HG03097 (cell line): ENCODE measurements around the gene NMRAL1.

Experiments used
- ATAC-seq: cut with Tn5 transposase; IDR thresholded peaks from one replicate; pipeline ENCODE4 v1.9.1; 2021; ENCODE audit not compliant: unreplicated experiment, low FRiP score

Gene NMRAL1

GRCh38 chr16:4468972-4469371 is 5.5 kb downstream of the NMRAL1 start:
- ATAC-seq = no peak

GRCh38 chr16:4467916-4468315 is 6.5 kb downstream of the NMRAL1 start:
- no peak for ATAC-seq

DNA sequence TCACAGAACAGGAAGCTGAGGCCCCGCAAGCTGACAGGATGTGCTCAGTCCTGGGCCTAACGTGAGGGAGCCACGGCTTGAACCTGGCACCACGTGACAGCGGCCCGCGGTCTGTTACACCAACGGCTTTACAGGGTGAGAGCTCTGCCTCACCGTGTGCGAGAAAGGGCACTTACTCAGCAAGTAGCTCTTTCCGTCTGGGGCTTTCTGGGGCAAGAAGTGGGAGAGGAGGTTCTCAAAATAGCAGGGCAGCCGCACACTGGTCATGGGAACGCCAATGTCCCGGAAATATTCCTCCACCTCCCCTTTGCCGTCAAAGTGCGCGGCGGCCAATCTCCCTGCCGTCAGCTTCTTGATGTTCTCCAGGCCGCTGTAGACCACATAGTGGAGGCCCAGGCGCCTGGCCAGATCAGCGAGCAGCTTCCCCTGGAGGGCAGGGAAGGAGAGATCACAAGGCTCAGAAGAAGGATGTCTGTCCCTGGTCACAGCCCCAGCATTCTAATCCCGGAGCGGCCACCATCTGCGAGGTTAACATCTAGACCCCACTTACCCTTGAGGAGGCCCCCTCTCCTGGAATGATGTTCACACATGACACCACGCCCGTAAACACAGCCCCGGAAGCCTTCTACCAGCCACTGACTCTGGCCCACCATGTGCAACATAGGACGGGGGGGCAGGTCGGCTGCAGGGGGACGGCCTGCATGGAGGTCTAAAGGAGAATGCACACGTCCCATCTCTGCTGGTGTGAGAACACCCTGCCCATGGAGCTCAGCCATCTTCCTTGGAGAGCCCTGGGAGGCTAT is 8.2 kb downstream of the NMRAL1 start:
- no peak for ATAC-seq

DNA sequence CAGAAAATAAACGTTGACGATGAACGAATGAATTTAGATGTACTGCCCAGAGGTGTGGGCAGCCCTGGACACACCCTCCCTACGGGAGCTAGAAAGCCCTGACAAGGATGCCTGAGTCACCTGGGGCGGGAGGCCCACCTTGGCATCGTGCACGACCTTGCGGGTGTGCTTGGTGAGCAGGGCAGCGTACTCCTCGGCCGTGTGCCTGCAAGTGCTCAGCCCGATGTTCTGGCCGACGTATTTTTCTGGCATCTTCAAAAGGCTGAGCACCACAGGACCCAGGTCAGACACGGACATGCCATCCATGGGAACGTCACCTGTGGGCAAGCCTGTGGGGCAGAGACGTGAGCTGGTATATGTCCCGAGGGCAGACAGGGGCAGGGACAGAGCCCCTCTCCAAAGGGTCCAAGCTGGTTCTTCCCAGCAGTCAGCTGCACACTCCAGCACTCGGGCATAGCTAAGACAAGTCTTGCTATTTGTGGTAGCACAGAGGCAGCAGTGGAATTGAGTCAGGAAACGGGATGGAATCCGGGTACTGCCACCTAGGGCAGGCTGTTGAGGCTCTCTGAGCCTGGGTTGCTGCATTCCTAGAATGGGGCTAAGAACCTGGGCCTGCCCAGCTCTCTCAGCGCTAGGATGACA is 10.8 kb downstream of the NMRAL1 start:
- ATAC-seq = no peak

DNA sequence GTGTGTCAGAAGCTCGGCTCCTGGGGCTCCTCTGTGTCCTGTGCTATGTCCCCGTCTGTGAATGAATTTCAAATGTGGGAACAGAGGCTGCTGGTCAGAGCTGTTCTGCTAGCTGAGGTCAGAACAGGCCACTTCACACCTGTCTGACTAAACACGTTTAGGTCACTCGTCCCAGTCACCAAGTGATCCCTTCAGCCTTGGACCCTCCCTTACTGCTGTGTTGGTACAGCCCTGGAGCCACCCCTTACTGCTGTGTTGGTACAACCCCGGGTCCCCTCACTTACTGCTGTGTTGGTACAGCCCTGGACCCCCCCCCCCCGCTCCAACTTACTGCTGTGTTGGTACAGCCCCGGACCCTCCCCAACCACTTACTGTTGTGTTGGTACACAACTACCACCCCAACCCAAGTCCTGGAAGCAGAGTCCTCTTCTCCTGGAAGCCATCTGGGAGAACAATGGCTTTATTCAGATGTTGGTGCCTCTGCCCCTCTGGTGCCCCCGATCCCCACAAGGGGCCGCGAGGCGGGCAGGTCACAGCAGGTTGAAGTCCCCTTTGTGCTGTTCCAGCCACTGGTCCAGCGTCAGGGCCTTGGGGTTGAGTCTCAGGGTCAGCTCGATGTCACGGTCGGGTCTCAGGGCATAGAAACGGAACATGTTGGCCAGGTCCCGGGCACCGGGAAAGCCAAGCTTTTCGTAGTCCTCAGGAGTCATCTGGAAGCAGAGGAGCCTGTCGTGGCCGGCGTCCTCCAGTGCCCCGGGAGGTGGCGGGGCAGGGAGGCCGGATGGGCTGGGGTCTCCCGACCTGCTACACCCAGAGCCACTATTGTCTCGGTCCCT is 13.0 kb downstream of the NMRAL1 start:
- ATAC-seq = no peak

GRCh38 chr16:4460936-4461249 is 13.5 kb downstream of the NMRAL1 start:
- ATAC-seq = no peak

- ATAC-seq = no peak
Observed at GRCh38 chr16:4455951-4456350, 18.5 kb downstream of the NMRAL1 start.

DNA sequence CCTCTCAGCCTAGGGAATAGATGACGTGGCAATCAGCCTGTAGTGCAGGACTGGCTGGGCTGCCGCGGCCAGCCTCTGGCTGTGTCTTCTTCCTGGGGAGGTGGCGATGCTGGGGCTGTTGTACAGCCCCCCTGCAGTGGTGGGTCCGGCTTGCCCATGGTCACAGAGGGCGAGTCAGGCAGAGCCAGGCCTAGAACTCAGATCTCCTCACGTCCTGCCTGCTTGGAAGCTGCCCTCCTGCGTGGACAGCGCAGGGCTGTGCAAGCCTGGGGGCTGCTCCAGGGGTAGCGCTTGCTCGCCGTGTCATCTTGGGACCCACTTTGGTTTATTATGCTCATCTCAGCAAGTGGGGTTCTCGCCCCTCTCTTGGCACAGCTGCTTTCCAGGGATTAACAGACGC is 19.3 kb downstream of the NMRAL1 start:
- no peak for ATAC-seq

DNA sequence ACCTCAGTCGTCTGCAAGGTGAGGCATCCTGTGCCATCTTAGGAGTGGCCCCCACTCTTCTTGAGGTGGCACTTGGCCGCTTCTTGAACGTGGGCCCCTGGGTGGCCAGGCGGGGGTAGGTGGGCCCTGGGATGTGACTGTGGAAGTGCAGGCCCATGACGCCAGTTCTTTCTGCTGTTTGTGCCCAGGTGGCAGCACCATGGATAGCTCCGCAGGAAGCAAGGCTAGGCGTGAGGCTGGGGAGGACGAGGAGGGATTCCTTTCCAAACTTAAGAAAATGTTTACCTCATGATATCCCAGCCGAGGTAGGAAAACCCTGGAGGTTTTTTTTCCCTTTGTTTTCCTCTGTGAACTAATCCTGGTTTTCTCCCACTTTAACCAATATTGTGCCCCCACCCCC is 19.8 kb downstream of the NMRAL1 start:
- no peak for ATAC-seq

DNA sequence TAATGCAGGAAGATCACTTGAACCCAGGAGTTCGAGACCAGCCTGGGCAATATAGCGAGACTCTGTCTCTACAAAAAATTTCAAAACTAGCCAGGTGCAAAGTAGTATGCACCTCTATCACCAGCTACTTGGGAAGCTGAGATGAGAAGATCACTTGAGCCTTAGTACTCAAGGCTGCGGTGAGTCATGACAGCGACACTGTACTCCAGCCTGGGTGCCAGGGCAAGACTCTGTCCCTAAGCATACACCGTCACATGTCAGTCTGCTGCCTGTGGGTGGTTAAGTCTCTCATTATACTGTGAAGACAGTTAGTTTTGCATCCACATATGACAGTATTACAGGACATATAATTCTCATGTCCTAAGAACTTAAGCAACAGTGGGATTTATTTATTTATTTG is 21.8 kb downstream of the NMRAL1 start:
- no peak for ATAC-seq

GRCh38 chr16:4450931-4451519 is 23.4 kb downstream of the NMRAL1 start:
- ATAC-seq = no peak

GRCh38 chr16:4450430-4450829 is 24.0 kb downstream of the NMRAL1 start:
- ATAC-seq = no peak

GRCh38 chr16:4443986-4444385 is 30.4 kb downstream of the NMRAL1 start:
- no peak for ATAC-seq

GRCh38 chr16:4443271-4443670 is 31.2 kb downstream of the NMRAL1 start:
- ATAC-seq = no peak

DNA sequence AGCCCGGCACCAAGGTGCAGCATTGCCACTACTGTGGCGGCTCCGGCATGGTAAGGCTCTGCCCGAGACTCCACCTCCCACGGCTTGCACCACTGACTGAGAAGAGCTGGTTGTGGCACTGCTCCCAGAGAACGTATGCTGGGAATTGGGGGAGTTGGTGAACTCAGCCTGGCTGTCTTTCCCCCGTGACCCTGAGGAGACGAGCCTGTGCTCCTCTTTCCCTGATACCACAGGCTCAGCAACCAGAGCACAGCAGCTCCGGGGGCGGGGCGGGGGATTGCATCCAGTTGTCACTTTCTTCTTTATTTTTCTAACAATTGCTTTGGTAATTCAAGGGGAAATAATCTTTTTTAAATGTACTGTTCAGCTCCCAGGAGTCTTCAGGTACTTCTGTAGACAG is 32.1 kb downstream of the NMRAL1 start:
- ATAC-seq = no peak

DNA sequence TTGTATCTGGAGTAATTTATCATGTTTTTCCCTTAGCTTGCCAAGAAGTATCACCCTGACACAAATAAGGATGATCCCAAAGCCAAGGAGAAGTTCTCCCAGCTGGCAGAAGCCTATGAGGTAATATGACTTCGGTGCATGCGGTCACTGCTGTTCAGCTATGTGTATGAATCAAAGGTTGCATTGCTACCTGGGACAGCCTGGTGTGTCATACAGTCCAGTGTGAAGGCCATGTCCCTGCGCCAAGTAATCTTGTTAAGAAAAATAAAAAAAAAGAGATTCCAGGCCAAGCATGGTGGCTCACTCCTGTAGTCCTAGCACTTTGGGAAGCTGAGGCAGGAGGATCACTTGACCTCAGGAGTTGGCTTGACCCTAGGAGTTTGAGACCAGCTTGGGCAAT is 37.1 kb downstream of the NMRAL1 start:
- ATAC-seq = no peak

- ATAC-seq = no peak
Observed at GRCh38 chr16:4435337-4436067, 38.9 kb downstream of the NMRAL1 start.

DNA sequence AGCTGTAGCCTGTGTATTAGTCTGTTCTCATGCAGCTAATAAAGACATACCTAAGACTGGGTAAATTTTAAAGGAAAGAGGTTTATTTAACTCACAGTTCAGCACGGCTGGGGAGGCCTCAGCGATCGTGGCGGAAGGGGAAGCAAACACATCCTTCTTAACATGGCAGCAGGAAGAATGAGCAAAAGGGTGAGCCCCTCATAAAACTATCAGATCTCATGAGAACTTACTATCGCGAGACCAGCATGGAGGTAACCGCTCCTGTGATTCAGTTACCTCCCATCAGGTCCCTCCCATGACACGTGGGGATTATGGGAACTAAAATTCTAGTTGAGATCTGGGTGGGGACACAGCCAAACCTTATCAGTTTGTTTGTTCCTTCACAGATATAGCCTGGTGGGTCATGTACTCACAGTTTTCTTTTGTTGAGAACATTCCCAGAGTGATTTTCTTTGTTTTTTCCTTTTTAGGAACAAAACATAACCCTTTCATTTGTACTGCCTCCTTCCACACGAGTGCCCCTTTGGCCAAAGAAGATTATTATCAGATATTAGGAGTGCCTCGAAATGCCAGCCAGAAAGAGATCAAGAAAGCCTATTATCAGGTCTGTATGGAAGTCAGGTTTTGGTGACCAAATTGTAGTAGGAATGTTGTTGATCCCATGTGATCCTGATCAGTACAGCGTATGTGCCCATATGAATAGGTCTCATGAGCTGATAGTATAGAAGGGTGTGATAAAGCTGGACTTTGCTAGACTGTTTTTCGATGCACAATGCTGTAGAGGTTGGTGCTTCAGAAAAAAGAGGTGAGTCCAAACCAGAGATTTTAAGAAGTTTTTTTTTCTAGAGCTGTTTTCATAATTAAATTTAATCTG is 40.3 kb downstream of the NMRAL1 start:
- no peak for ATAC-seq

DNA sequence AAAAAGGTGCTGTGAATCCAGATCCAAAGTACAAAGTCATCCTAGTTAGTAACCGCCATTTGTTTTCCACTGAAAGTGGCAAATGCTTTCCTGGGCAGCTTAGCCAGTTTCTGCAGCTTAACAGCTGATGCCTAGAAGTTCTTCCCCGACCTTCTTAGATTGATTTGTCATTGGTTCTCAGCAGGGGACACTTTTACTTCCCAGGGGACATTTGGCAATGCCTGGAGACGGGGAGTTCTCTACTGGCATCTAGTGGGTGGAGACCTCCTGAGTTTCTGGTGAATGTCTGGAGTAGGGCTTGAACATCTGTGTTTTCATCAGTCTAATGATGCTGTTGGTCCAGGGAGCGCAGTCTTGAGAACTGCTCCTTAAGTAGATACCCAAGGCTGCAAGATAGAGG is 41.2 kb downstream of the NMRAL1 start:
- ATAC-seq = no peak

DNA sequence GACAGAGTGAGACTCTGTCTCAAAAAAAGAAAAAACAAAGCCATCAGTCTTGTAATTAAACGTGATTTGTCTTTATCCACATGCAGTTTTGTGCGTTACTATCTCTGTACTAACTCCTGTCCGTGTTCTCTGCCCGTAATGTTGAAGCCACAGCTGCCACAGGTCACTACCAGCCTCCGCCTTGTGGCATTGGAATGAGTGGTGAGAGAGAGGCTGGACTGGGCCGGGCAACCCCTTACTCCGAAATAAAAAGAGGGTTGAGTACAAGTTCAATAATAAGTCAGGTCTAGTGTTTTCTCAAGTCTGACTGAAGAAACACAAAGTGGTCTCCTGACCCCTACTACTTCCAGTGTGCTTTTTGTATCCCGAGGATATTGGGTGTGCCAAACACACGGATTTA is 43.4 kb downstream of the NMRAL1 start:
- no peak for ATAC-seq
